Mesothelial cell of epicardium (in vitro differentiated cells): ENCODE results near the gene NEDD9. TPM values are rescaled to one million over a fixed set of nuclear protein-coding genes. Genes with fewer than 3 reads are reported as not detected.

Experiments used
- DNase-seq, 2 experiments: peaks; one replicate each; pipeline ENCODE4 v3.0.0; 2021; ENCODE audit warnings: low spot score in 2 of 2; ENCODE audit not compliant: unreplicated experiment in 2 of 2
- H3K27ac Mint-ChIP-seq: 2 replicates; pipeline ENCODE4 v1.8.0; 2021; ENCODE audit warnings: mixed read lengths
- H3K27me3 Mint-ChIP-seq: 2 replicates; pipeline ENCODE4 v1.8.0; 2021; ENCODE audit warnings: low read depth, mixed read lengths
- H3K36me3 Mint-ChIP-seq: 2 replicates; pipeline ENCODE4 v1.8.0; 2021; ENCODE audit warnings: mixed read lengths
- H3K4me1 Mint-ChIP-seq: 2 replicates; pipeline ENCODE4 v1.8.0; 2021; ENCODE audit warnings: mixed read lengths
- H3K4me3 Mint-ChIP-seq: 2 replicates; pipeline ENCODE4 v1.8.0; 2021; ENCODE audit warnings: mild to moderate bottlenecking, moderate library complexity, mixed read lengths
- H3K9me3 Mint-ChIP-seq: 2 replicates; pipeline ENCODE4 v1.8.0; 2021; ENCODE audit warnings: mixed read lengths
- total RNA-seq: library from RNA; stranded (reverse); gene quantifications from 3 replicates; pipeline ENCODE4 v1.2.1, GENCODE V29; 2021
- TF ChIP-seq, protein P1 (sequence below): fragments of 200-600 bp; sonication (generic); IDR thresholded peaks from one replicate; pipeline ENCODE4 v1.5.0; 2021; ENCODE audit warnings: antibody characterized with exemption; ENCODE audit not compliant: unreplicated experiment

NEDD9 gene
- total RNA-seq, 1 donor from 2014 or later, result 28.6 TPM

DNA sequence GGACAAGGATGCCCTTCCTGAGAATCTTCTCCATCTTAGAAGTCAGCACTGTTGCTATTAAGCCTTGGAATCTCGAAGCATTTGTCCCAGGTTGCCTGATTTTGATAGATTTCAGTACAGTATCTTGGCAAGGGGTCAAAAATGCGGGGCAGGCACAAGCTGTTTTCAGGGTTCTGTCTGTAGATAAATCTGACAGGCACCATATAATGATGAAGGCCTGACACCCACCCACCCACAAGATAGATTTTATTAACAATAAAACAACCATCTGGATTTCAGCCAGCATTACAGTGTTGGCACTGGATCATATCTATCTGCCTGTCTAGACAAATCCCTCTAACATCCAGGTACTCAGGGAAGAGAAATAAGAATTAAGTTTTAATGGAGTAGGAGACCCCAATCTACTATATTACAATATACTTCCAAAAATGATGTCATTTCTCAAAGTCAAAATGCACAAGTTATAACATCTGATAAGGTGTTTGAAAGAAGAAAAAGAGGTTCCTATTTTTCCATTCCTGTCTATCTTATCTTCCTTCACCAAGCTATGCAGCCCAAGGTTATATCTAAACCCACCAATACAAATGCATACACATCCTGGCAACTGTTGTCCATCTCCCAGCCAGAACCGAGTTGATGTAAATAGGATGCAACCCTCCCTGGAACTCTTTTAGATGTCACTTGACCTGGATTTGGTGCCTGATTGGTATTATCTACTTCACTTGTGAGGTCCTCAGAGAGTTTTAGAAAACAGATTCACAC lies 10.7 kb downstream of the NEDD9 start:
- Mint-ChIP-seq H3K36me3 (peaks cover 5% of the 10 kb centered on the region), H3K4me1 (peaks cover 90% of the 10 kb centered on the region), H3K9me3 (peaks cover 3% of the 10 kb centered on the region), H3K4me3 (no peak overlapping the region), H3K27me3 (no peaks in the 10 kb centered on the region), H3K27ac (peak overlapping the region; percentile 55)
- no peak for DNase-seq
- TF ChIP-seq, protein P1, sequence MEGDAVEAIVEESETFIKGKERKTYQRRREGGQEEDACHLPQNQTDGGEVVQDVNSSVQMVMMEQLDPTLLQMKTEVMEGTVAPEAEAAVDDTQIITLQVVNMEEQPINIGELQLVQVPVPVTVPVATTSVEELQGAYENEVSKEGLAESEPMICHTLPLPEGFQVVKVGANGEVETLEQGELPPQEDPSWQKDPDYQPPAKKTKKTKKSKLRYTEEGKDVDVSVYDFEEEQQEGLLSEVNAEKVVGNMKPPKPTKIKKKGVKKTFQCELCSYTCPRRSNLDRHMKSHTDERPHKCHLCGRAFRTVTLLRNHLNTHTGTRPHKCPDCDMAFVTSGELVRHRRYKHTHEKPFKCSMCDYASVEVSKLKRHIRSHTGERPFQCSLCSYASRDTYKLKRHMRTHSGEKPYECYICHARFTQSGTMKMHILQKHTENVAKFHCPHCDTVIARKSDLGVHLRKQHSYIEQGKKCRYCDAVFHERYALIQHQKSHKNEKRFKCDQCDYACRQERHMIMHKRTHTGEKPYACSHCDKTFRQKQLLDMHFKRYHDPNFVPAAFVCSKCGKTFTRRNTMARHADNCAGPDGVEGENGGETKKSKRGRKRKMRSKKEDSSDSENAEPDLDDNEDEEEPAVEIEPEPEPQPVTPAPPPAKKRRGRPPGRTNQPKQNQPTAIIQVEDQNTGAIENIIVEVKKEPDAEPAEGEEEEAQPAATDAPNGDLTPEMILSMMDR, result no peak

GRCh38 chr6:11219400-11219834 lies 13.1 kb downstream of the NEDD9 start:
- H3K4me1 Mint-ChIP-seq, result peaks cover 95% of the 10 kb centered on the region
- H3K36me3 Mint-ChIP-seq, result peaks cover 2% of the 10 kb centered on the region
- H3K27me3 Mint-ChIP-seq, result no peaks in the 10 kb centered on the region
- TF ChIP-seq, protein P1, result no peak
- H3K27ac Mint-ChIP-seq, result peak overlapping the region; percentile 76
- H3K9me3 Mint-ChIP-seq, result no peaks in the 10 kb centered on the region
- peak overlapping the region; percentile 11 for H3K4me3 Mint-ChIP-seq
- DNase-seq, result no peak

- TF ChIP-seq, protein P1, result no peak
- H3K4me1 Mint-ChIP-seq, result peaks cover 94% of the 10 kb centered on the region
- DNase-seq, result no peak
- H3K36me3 Mint-ChIP-seq, result peaks cover 2% of the 10 kb centered on the region
- peak overlapping the region; percentile 76 for H3K27ac Mint-ChIP-seq
- peak overlapping the region; percentile 11 for H3K4me3 Mint-ChIP-seq
- no peaks in the 10 kb centered on the region for H3K9me3 Mint-ChIP-seq
- H3K27me3 Mint-ChIP-seq, result no peaks in the 10 kb centered on the region
These were observed 13.7 kb downstream of the NEDD9 start for GRCh38 chr6:11218538-11219399.

- Mint-ChIP-seq H3K36me3 (peaks cover 4% of the 10 kb centered on the region), H3K4me3 (no peak overlapping the region), H3K9me3 (no peaks in the 10 kb centered on the region), H3K4me1 (peaks cover 93% of the 10 kb centered on the region), H3K27ac (no peak overlapping the region), H3K27me3 (no peaks in the 10 kb centered on the region)
- TF ChIP-seq, protein P1, result no peak
- DNase-seq, result no peak
These were observed 14.4 kb downstream of the NEDD9 start for GRCh38 chr6:11218102-11218442.

- peaks cover 7% of the 10 kb centered on the region for H3K36me3 Mint-ChIP-seq
- TF ChIP-seq, protein P1, result no peak
- no peaks in the 10 kb centered on the region for H3K9me3 Mint-ChIP-seq
- no peaks in the 10 kb centered on the region for H3K27me3 Mint-ChIP-seq
- no peak overlapping the region for H3K4me3 Mint-ChIP-seq
- H3K27ac Mint-ChIP-seq, result peak overlapping the region; percentile 5
- peaks cover 92% of the 10 kb centered on the region for H3K4me1 Mint-ChIP-seq
- no peak for DNase-seq
These were observed 14.9 kb downstream of the NEDD9 start for GRCh38 chr6:11217360-11218101.
